Measurements from ENCODE around the gene GEMIN4. TPM values are rescaled to one million over a fixed set of nuclear protein-coding genes. Genes with fewer than 3 reads are reported as not detected.
"Not testable (repeated sequence)": the region's sequence is repeated elsewhere in the genome, so short reads cannot be mapped to it uniquely, and the experiment has no call there.

GEMIN4 gene
- total RNA-seq, 2 experiments from 2014 or later, result 29.7 to 29.9 TPM

DNA sequence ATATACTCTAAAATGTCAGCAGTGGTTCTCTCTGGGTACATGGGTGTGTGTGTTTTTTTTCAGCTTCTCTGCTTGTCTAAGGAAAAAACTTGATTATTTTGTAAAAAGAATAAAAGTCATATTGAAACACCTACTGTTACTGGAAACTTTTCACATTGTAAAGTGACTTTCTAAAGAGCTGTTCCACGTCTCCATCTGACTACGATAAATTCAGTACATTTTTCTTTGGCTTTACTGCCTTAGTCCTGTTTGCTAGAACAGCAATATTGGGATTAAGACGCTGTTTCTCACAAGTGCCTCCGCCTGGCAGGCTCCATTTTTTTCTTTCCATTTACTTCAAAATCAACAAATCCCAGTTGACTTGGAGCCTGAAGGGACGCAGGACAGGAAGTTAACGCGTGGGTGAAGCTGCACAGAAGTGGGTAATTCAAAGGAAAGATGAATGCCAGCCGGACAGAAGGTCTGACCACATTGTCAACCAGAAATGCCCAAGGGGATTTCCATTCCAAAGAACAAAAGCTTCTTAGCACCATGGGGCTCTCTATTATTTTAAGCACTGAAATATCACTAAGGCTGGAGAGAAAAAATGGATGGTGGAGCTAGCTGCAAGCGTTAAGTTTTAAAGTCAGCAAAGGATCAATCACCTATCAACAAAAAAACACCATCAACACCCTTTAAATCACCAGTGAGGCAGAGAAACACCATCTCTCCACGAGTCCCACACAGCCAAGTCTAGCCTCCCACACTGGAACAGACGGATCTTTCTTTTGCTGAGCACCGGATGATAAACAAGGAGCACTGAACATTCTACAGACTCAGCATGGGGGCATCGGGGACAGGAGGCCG is 21.6 kb upstream of the GEMIN4 start:
- H3K4me1 Mint-ChIP-seq (ENCODE audit: low read depth), result peaks cover 15% of the 10 kb centered on the region
- intact Hi-C loops (cut with micrococcal nuclease), result no loop called here
- DNase-seq, result no peak
- no peaks in the 10 kb centered on the region for H3K27me3 Mint-ChIP-seq (ENCODE audit: low read depth)
- H3K27ac Mint-ChIP-seq, result peak overlapping the region; percentile 34
- H3K9me3 Mint-ChIP-seq, result no peaks in the 10 kb centered on the region
- CTCF ChIA-PET, result interaction anchor here (1.1 to 1.5 kb wide), 2 partner anchors 23 to 191 kb away, joined by 3 read pairs; no protein-coding TSS in a partner anchor
- H3K36me3 Mint-ChIP-seq (ENCODE audit: low read depth), result peaks cover 56% of the 10 kb centered on the region
- H3K4me3 Mint-ChIP-seq, result no peak overlapping the region

DNA sequence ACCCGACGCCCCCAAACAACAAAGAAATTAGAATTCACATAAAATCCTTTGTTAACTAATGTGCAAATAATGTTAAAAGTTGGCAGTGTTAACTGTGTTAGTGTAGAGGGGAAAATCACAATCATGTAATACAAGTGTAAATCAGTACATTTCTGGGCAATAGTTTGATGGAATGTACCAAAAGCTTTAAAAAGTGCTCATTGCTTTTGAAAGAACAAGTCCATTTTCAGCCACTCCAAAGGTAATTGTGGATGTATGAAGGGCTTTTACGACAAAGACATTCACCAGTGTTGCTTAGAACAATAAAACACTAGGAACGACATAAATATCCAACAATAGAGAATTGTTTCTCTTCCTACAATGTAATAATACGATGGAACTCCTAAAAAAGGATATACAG is 21.0 kb upstream of the GEMIN4 start:
- H3K36me3 Mint-ChIP-seq (ENCODE audit: low read depth), result peaks cover 51% of the 10 kb centered on the region
- peaks cover 15% of the 10 kb centered on the region for H3K4me1 Mint-ChIP-seq (ENCODE audit: low read depth)
- no peaks in the 10 kb centered on the region for H3K9me3 Mint-ChIP-seq
- no peak overlapping the region for H3K27ac Mint-ChIP-seq
- intact Hi-C loops (cut with micrococcal nuclease), result no loop called here
- DNase-seq, result no peak
- CTCF ChIA-PET, result interaction anchor here (1.1 to 1.5 kb wide), 2 partner anchors 22 to 192 kb away, joined by 3 read pairs; no protein-coding TSS in a partner anchor
- H3K27me3 Mint-ChIP-seq (ENCODE audit: low read depth), result no peaks in the 10 kb centered on the region
- no peak overlapping the region for H3K4me3 Mint-ChIP-seq

GRCh38 chr17:767076-767475 is 15.0 kb upstream of the GEMIN4 start:
- Mint-ChIP-seq H3K4me1 (ENCODE audit: low read depth) (no peaks in the 10 kb centered on the region), H3K36me3 (ENCODE audit: low read depth) (peaks cover 32% of the 10 kb centered on the region), H3K4me3 (no peak overlapping the region), H3K27me3 (ENCODE audit: low read depth) (no peaks in the 10 kb centered on the region), H3K27ac (no peak overlapping the region), H3K9me3 (no peaks in the 10 kb centered on the region)
- CTCF ChIA-PET, result interaction anchor here (0.7 kb wide), 1 partner anchor 372 kb away, joined by 3 read pairs; no protein-coding TSS in a partner anchor
- intact Hi-C loops (cut with micrococcal nuclease), result no loop called here
- DNase-seq, result no peak

DNA sequence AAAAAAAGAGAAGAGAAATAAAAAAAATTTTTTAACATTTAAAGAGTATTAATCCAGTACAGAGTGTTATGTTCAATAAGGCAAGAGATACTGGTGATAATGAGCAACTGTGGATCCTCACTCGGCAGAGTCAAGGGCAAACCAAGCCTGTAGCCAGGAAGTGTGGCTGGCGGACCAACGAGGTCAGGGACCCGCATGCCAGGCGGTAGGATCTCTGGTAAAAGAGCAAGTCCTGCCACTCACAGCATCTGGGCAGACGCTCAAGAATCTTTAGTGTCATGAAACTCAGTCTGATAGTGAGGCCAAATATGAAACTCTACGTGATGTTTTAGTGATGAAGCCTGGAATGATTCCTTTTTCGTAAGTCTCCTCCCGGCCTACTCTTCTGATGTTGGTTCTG is 8.3 kb upstream of the GEMIN4 start:
- intact Hi-C loops (cut with micrococcal nuclease), result no loop called here
- H3K27ac Mint-ChIP-seq, result no peak overlapping the region
- H3K4me1 Mint-ChIP-seq (ENCODE audit: low read depth), result no peaks in the 10 kb centered on the region
- no peak for DNase-seq
- no peak overlapping the region for H3K4me3 Mint-ChIP-seq
- CTCF ChIA-PET, result no interaction called here
- H3K36me3 Mint-ChIP-seq (ENCODE audit: low read depth), result peaks cover 21% of the 10 kb centered on the region
- peaks cover 5% of the 10 kb centered on the region for H3K9me3 Mint-ChIP-seq
- H3K27me3 Mint-ChIP-seq (ENCODE audit: low read depth), result no peaks in the 10 kb centered on the region

- H3K9me3 Mint-ChIP-seq, result peaks cover 5% of the 10 kb centered on the region
- no peak for DNase-seq
- H3K4me3 Mint-ChIP-seq, result no peak overlapping the region
- H3K27me3 Mint-ChIP-seq (ENCODE audit: low read depth), result no peaks in the 10 kb centered on the region
- H3K36me3 Mint-ChIP-seq (ENCODE audit: low read depth), result peaks cover 19% of the 10 kb centered on the region
- CTCF ChIA-PET, result interaction anchor here (0.6 kb wide), 1 partner anchor 337 kb away, joined by 3 read pairs; no protein-coding TSS in a partner anchor
- intact Hi-C loops (cut with micrococcal nuclease), result no loop called here
- no peak overlapping the region for H3K27ac Mint-ChIP-seq
- H3K4me1 Mint-ChIP-seq (ENCODE audit: low read depth), result no peaks in the 10 kb centered on the region
Observed at GRCh38 chr17:759964-760363, 7.9 kb upstream of the GEMIN4 start.

GRCh38 chr17:756010-756567 is 4.0 kb upstream of the GEMIN4 start:
- DNase-seq; H3K4me1 Mint-ChIP-seq (ENCODE audit: low read depth); H3K27me3 Mint-ChIP-seq (ENCODE audit: low read depth); H3K4me3 Mint-ChIP-seq; H3K27ac Mint-ChIP-seq; H3K9me3 Mint-ChIP-seq; intact Hi-C loops (cut with micrococcal nuclease): not testable (repeated sequence)
- H3K36me3 Mint-ChIP-seq (ENCODE audit: low read depth), result peaks cover 16% of the 10 kb centered on the region
- CTCF ChIA-PET, result interaction anchor here (1.2 kb wide), 1 partner anchor 56 kb away, joined by 9 read pairs; no protein-coding TSS in a partner anchor

DNA sequence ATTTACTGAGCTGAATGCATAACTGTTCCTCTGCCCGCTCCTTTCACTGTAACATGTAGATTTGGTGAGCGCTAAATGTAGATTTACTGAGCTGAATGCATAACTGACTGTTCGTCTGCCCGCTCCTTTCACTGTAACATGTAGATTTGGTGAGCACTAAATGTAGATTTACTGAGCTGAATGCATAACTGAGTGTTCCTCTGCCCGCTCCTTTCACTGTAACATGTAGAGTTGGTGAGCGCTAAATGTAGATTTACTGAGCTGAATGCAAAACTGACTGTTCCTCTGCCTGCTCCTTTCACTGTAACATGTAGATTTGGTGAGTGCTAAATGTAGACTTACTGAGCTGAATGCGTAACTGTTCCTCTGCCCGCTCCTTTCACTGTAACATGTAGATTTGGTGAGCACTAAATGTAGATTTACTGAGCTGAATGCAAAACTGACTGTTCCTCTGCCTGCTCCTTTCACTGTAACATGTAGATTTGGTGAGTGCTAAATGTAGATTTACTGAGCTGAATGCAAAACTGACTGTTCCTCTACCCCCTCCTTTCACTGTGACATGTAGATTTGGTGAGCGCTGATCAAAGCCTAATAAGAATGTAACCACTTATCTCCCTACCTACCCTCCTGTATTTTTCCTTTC is 3.4 kb upstream of the GEMIN4 start:
- H3K27me3 Mint-ChIP-seq (ENCODE audit: low read depth); intact Hi-C loops (cut with micrococcal nuclease); DNase-seq; H3K9me3 Mint-ChIP-seq; H3K27ac Mint-ChIP-seq; H3K4me3 Mint-ChIP-seq: not testable (repeated sequence)
- H3K4me1 Mint-ChIP-seq (ENCODE audit: low read depth), result peaks cover 11% of the 10 kb centered on the region
- CTCF ChIA-PET, result interaction anchor here (0.9 to 1.2 kb wide), 2 partner anchors 26 to 56 kb away, joined by 3 to 9 read pairs; partner anchors contain the start of genes GLOD4 and MRM3
- H3K36me3 Mint-ChIP-seq (ENCODE audit: low read depth), result peaks cover 15% of the 10 kb centered on the region

GRCh38 chr17:753418-753817 is 1.4 kb upstream of the GEMIN4 start:
- Mint-ChIP-seq H3K36me3 (ENCODE audit: low read depth) (peaks cover 26% of the 10 kb centered on the region), H3K4me3 (peak overlapping the region; percentile 53), H3K9me3 (peaks cover 8% of the 10 kb centered on the region), H3K27me3 (ENCODE audit: low read depth) (no peaks in the 10 kb centered on the region), H3K27ac (no peak overlapping the region), H3K4me1 (ENCODE audit: low read depth) (peaks cover 26% of the 10 kb centered on the region)
- no peak for DNase-seq
- intact Hi-C loops (cut with micrococcal nuclease), result no loop called here
- CTCF ChIA-PET, result interaction anchor here (0.8 to 1.3 kb wide), 2 partner anchors 8 to 37 kb away, joined by 3 to 6 read pairs; no protein-coding TSS in a partner anchor

DNA sequence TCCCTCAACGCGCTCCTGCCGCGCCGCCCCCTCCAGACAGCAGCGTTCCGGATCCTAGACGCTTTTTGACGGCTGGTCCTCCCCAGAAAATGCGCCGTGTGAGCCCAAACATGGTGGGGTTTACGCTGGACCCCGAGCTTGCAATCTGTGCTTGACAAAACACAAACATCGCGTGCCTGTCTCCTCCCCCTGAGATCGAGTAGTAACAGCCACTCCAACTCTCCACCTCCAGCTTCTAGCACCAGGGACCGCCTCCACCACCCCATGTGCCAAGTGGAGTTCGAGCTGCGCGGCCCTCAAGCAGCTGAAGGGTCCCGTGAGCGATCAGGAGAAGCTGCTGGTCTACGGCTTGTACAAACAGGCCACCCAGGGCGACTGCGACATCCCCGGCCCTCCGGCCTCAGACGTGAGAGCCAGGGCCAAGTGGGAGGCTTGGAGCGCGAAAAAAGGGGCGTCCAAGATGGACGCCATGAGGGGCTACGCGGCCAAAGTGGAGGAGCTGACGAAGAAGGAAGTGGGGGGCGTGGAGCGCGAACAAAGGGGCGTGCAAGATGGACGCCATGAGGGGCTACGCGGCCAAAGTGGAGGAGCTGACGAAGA is 656 bp upstream of the GEMIN4 start:
- CTCF ChIA-PET, result interaction anchor here (0.7 to 1.3 kb wide), 4 partner anchors 9 to 36 kb away, joined by 3 to 6 read pairs (median 3); no protein-coding TSS in a partner anchor
- no peaks in the 10 kb centered on the region for H3K27me3 Mint-ChIP-seq (ENCODE audit: low read depth)
- peaks cover 8% of the 10 kb centered on the region for H3K9me3 Mint-ChIP-seq
- H3K4me3 Mint-ChIP-seq, result peak overlapping the region; percentile 93
- DNase-seq, result peak; percentile 27
- intact Hi-C loops (cut with micrococcal nuclease), result loop anchor here (1.0 kb wide), 2 partner anchors 30 to 38 kb away; partner anchors contain the start of genes GLOD4, MRM3 and VPS53
- H3K36me3 Mint-ChIP-seq (ENCODE audit: low read depth), result peaks cover 32% of the 10 kb centered on the region
- H3K4me1 Mint-ChIP-seq (ENCODE audit: low read depth), result peaks cover 30% of the 10 kb centered on the region
- peak overlapping the region; percentile 88 for H3K27ac Mint-ChIP-seq

GRCh38 chr17:751269-752001 is 629 bp downstream of the GEMIN4 start:
- CTCF ChIA-PET, result interaction anchor here (0.7 to 1.0 kb wide), 4 partner anchors 20 to 1367 kb away, joined by 3 to 5 read pairs (median 3); no protein-coding TSS in a partner anchor
- H3K4me1 Mint-ChIP-seq (ENCODE audit: low read depth), result peaks cover 30% of the 10 kb centered on the region
- H3K4me3 Mint-ChIP-seq, result peak overlapping the region; percentile 93
- H3K27ac Mint-ChIP-seq, result peak overlapping the region; percentile 91
- no peaks in the 10 kb centered on the region for H3K27me3 Mint-ChIP-seq (ENCODE audit: low read depth)
- intact Hi-C loops (cut with micrococcal nuclease), result loop anchor here (1.0 to 2.0 kb wide), 4 partner anchors 19 to 339 kb away; partner anchors contain the start of genes GLOD4, MRM3, TLCD3A and VPS53
- peak; percentile 65 for DNase-seq
- peaks cover 8% of the 10 kb centered on the region for H3K9me3 Mint-ChIP-seq
- H3K36me3 Mint-ChIP-seq (ENCODE audit: low read depth), result peaks cover 37% of the 10 kb centered on the region

DNA sequence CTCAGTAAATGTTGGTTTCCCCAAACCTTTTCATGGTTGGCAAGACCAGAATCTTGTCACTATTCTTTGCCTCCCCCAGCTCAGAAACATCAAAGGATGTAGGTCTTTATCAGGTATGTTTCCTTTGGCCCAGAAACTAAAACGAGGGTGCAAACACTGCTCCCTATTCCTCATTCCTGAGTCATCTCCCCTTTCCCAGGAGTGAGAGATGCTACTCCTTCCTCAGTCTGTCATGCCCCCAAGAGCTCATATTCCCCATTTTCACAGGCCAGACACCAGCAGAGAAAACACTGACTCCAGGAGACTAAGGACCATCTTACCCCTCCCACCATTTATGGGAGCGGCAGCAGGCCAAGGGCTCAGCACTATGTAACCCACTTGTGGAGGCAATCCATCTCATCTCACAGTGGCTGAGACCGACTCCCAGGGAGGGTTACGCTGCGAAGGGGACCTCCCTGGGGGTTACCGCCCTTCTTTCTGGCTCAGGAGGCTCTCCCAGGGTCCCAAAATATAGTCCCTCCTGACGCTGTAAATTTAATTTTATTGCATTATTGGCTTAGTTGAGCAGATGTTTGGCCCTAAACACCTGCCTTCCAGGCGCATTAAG is 1.5 kb downstream of the GEMIN4 start:
- peaks cover 30% of the 10 kb centered on the region for H3K4me1 Mint-ChIP-seq (ENCODE audit: low read depth)
- no peak for DNase-seq
- intact Hi-C loops (cut with micrococcal nuclease), result loop anchor here (2.0 kb wide), 2 partner anchors 18 to 338 kb away; partner anchors contain the start of gene TLCD3A
- peaks cover 38% of the 10 kb centered on the region for H3K36me3 Mint-ChIP-seq (ENCODE audit: low read depth)
- peaks cover 4% of the 10 kb centered on the region for H3K9me3 Mint-ChIP-seq
- CTCF ChIA-PET, result interaction anchor here (0.7 to 1.2 kb wide), 3 partner anchors 16 to 433 kb away, joined by 3 to 5 read pairs (median 3); no protein-coding TSS in a partner anchor
- peak overlapping the region; percentile 91 for H3K27ac Mint-ChIP-seq
- no peaks in the 10 kb centered on the region for H3K27me3 Mint-ChIP-seq (ENCODE audit: low read depth)
- peak overlapping the region; percentile 93 for H3K4me3 Mint-ChIP-seq

Measured in activated naive CD4-positive, alpha-beta T cell treated with anti-CD3 and anti-CD28 coated beads for 36 hours (primary cell).